Suprapubic skin (tissue), 3 donors: ENCODE data around the gene TMEM208.

Source experiments
- CTCF ChIP-seq, 2 donors: fragments of 200-600 bp in 1 of 2; fragments of 450-650 bp in 1 of 2; sonication (generic) in 1 of 2; IDR thresholded peaks; one replicate each; pipeline ENCODE4 v1.5.1; 2016 to 2019; ENCODE audit warnings: antibody characterized with exemption in 2 of 2, mild to moderate bottlenecking in 1 of 2, moderate library complexity in 1 of 2
- POLR2A ChIP-seq, 2 donors: fragments of 450-650 bp; IDR thresholded peaks; one replicate each; pipeline ENCODE4 v1.6.1; 2017; ENCODE audit warnings: antibody characterized with exemption in 2 of 2, mild to moderate bottlenecking in 2 of 2, moderate library complexity in 2 of 2

DNA sequence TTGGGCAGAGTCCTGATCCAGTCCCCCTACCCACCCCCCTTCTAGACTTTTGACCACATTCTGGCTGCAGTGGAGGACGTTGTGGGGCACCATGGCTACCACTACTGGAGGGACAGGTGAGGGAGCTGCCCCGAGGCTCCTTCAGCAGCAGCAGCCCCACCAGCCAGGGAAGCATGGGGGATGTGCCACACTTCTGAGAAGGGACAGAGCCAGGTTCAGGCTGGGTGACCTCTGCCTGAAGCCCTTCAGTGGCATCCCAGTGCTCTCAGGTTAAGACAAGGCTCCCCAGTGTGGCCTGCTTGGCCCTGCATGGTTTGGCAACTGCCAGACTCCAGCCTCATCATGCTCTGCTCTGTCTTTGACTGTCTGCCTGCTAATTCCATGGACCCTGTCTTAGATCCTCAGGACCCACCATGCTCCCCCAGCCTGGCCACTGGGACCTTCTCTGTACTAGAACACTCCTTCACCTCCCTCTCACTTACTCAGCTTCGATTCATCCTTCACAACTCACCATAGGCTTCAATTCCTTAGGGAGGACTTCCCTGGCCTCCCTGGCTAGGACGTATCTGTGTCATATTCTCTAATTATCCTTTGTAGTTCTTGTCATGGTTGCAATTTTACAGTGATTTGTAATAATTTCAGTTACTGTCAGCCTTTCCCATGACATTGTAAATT lies 30.7 kb downstream of the TMEM208 start:
- no peak for TF ChIP-seq CTCF (IDR thresholded peaks at IDR 0.05)
- TF ChIP-seq POLR2A (IDR thresholded peaks at IDR 0.05): no peak
